Measurements from ENCODE around the gene SSU72. TPM values are rescaled to one million over a fixed set of nuclear protein-coding genes. Genes with fewer than 3 reads are reported as not detected.

The SSU72 gene
- total RNA-seq (2014; rRNA removed; shearing (Covaris generic)) = 49.7 and 56.2 TPM in 2 replicates

- peak; percentile 60 for DNase-seq (ENCODE audit: low spot score)
These were observed at the start of gene SSU72 for GRCh38 chr1:1574721-1575537. Gene SSU72, minus strand, starts transcription at chr1:1574863. Its CDS starts 306 bp downstream, at chr1:1574557.

- no peak for DNase-seq (ENCODE audit: low spot score)
These were observed 49.2 kb upstream of the SSU72 start for GRCh38 chr1:1623631-1624442.

- no peak for DNase-seq (ENCODE audit: low spot score)
These were observed 48.5 kb upstream of the SSU72 start for GRCh38 chr1:1623181-1623630.

DNA sequence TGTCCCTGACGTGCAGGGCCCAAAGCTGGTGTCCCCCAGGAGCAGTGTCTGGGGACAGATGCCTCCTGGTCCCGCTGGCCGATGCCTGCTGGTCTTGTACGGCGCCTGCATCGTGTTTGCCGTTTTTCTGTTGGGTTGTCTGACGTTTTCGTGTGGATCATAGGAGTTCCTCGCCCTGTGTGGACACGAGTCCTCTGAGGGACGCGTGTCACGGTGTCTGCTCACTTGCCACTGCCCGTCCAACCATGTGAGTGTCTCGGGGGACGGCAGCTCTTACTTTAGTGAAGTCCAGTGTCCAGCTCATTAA is 48.1 kb upstream of the SSU72 start:
- DNase-seq (ENCODE audit: low spot score) = no peak

DNA sequence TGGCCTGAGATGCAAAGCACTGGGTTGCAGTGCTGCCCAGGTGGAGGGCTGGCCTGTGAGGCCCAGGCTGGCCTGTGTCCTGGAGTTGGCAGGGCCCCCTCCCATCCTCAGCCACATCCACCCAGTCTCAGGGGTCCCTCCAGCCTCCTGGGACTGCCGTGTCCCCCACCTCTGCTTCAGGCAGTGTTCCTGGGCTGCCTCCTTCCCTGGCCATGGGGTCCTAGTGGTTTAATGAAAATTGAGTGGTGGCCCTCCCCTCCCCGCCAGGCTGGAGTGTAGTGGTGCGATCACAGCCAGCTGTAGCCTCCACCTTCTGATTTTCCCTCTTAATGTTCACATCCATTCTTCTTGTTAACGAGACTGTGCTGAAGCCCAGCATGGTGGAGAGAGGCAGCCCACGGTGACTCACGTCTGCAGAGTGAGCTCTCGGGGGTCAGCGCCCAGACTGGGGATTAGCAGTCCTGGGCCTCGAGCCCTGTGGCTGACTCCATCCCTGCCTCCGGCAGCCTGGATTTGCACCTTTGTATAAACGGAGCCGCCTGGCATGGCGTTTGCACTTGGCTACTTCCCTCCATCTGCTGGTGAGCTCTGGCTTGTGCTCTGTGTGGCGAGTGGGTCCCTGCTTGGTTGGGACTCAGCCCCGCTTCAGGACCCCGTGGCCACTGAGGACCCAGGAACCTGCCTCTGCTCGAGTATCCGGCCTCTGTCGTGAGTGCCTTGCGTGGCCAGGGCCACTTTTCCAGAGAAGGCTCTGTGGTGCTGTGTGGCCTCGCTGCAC is 47.5 kb upstream of the SSU72 start:
- DNase-seq (ENCODE audit: low spot score) = no peak

GRCh38 chr1:1621173-1622009 is 46.7 kb upstream of the SSU72 start:
- no peak for DNase-seq (ENCODE audit: low spot score)

GRCh38 chr1:1620433-1621139 is 45.9 kb upstream of the SSU72 start:
- no peak for DNase-seq (ENCODE audit: low spot score)

GRCh38 chr1:1619917-1620361 is 45.3 kb upstream of the SSU72 start:
- DNase-seq (ENCODE audit: low spot score) = no peak

GRCh38 chr1:1618396-1619068 is 43.9 kb upstream of the SSU72 start:
- DNase-seq (ENCODE audit: low spot score) = no peak

DNA sequence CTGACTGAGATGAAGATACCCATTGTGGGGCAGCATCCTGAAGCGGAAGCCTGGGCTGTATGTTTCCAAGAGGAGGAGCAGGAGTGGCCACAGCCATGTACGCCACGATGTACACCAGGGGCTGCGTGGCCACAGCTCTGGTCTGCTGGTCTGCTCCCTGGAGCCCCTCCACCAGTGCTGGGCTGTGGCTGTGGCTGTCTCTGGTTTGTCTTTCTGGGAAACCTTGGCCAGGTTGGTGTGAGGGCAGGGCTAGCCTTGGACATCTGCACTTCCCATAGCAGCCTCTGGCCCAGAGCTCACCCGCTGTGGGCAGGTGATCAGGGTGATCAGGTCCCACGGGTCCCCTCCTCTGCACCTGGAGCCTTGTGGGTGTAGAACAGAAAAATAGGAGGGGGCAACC is 43.3 kb upstream of the SSU72 start:
- no peak for DNase-seq (ENCODE audit: low spot score)

DNA sequence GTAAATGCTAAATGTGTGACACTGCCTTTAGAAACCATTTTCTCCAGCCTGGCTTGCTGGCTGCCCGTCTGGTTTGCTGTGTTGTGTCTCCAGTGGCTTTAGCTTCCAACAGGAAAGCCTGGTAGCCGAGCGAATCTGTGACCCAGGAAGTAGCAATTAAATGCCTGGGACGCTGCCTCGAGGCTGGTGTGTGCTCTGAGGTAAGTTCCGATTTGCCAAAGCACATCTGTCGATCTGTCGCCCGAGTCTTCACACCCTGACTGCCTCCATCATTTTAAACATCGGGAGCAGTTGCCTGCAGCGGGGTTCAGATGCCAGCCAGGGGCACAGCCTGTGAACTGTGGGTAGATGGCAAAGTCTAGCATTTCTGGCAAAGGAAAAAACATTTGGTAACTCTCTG is 42.9 kb upstream of the SSU72 start:
- no peak for DNase-seq (ENCODE audit: low spot score)

DNA sequence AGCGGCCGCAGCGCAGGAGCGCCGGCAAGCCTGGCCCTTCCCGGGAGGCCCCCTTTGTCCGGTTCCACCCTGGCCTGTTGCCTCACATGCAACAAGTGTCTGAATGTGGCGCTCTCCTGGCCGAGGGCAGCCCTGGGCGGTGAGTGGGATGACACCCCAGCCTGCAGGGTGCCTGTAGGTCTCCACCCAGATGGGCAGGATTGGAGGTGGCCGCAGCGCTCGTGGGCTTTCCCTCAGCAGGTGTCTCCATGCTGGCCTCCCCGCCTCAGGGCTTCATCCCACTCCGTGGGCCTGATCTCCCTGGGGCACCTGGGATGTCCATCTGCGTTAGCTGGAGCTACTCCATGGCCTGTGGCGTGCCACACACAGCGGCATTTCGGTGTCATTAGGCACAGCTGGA is 42.2 kb upstream of the SSU72 start:
- no peak for DNase-seq (ENCODE audit: low spot score)

DNA sequence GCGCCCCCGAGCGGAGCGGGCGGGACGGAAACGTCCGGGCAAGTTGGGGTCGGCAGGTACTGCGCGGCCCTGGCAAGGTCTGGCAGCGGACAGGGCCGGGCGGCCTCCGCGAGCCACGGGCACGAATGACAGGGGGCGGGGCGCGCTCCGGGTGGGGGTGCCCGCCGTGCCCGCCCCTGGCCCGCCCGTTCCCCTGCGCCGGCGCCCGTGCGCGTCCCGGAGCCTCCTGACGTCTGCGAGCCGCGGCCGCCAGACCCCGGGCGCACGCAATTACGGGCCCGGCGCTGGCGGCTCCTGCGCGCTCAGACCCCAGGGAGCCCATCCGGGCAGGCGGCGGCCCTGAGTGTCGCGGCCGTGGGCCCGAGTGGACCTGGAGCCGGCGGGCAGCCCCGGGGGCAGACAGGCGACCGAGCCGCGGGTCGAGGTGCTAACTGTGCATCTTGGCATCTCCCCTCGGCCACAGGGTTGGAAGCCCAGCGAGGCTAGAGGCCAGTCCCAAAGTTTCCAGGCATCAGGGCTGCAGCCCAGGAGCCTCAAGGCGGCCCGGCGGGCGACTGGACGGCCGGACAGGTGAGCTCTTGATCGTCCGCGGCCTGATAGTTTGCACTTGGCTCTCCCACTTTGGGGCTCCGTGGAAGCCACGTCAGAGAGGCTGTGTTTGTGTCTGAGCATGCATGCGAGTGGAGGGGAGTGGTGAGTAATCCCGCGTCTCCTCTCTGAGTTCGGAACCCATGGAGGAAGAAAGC is 41.6 kb upstream of the SSU72 start:
- no peak for DNase-seq (ENCODE audit: low spot score)

DNA sequence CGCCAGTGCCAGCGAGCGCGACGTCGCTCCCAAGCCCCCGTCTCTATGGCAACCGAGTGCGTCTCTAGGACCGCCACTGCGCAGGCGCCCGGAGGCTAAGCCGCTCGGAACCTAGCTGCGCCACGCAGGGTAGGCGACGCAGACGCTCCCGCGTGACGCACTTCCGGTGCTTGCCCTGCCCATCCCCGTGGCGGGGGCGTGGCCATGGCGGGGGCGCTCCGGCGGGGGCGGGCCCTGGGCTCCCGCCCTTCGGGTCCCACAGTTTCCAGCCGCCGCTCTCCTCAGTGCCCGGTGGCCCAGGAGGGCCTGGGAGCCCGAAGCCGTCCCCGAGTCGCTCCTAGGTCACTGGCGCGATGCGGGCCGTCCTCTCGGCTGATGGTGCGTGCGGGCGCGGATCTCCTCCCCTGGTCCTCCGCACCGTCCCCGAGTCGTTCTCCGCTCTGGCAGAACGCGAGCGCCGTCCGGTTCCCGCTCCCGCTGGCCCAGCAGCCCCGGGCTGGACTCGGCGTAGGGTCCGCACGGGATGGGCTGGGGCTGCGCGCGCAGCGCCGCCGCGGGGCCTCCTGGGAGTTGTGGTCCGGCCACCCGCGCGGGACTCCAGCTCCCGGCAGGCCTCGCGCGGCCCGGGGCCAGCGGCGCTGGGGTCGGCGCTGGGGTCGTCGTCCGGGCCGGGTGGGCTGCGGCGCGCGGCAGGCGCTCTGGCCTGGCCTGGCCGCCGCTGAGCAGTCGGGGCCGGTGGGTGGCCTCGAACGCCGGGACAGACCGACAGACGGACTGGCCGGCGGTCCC is 40.8 kb upstream of the SSU72 start, which contains the start of gene MIB2:
TSS of gene MIB2 (plus strand) at position 245 of the 789 bp plus-strand sequence. CDS start 7,953 bp downstream, outside the sequence.
- peak; percentile 81 for DNase-seq (ENCODE audit: low spot score)

GRCh38 chr1:1614954-1615255 is 40.2 kb upstream of the SSU72 start:
- DNase-seq (ENCODE audit: low spot score) = no peak

DNA sequence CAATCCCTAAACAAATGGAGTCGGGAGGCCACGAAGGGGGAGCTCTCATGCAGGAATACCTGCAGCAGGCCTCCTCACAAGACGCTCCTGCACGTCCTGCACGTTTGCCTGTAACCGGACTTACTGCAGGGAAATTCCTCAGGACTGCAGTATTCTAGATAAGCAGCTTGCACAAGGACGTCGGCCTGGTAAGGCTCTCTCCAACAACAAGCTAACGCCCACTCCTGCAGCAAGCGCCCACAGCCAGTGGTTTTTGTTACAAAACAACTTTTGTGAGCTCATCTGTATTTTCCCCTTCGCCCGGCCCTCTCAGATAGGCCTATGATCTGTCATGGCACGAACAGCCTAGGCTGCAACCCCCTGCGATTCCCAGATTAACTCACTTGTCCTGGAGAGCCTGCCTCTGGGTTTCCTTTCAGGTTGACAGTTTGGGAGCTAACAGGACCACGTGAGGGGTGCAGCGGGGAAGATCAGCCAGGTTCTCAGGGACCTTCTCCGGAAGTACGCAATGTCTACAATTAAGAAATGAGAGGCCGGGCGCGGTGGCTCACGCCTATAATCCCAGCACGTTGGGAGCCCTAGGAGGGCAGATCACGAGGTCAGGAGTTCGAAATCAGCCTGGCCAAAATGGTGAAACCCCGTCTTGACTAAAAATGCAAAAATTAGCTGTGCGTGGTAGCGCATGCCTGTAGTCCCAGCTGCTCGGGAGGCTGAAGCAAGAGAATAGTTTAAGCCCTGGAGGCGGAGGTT is 39.7 kb upstream of the SSU72 start:
- DNase-seq (ENCODE audit: low spot score) = no peak

DNA sequence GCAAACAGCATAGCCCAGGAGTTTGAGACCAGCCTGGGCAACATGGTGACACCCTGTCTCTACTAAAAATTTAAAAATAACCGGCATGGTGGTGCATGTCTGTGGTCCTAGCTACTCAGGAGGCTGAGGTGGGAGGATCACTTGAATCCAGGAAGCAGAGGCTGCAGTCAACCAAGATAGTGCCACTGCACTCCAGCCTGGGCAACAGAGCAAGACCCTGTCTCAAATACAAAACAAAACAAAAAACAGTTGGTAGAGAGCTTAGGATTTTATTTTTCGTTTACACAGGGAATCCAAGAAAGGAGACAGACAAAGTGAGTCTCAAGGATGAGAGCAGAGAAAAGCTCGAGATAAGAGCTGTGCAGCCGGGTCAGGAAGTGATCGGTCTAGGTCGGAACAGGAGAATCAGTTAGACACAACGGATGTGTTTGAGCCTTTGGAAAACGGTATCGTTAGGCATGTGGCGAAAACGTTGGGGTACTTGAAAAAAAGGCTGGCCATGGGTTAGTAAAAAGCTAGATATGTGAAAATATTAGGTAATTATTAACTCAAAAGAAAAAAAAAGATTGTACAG is 38.9 kb upstream of the SSU72 start:
- DNase-seq (ENCODE audit: low spot score) = no peak

- no peak for DNase-seq (ENCODE audit: low spot score)
These were observed 37.4 kb upstream of the SSU72 start for GRCh38 chr1:1612104-1612400.
